Glutamatergic neuron (in vitro differentiated cells): Measurements from ENCODE around the gene FAM184B. TPM values are rescaled to one million over a fixed set of nuclear protein-coding genes. Genes with fewer than 3 reads are reported as not detected.

Experiments used
- DNase-seq: peaks from one replicate; pipeline ENCODE4 v3.0.0; 2022
- H3K27ac Mint-ChIP-seq: one replicate; pipeline ENCODE4 v1.8.0; 2020; ENCODE audit warnings: mild to moderate bottlenecking, mixed read lengths, inconsistent platforms; ENCODE audit not compliant: unreplicated experiment
- H3K27me3 Mint-ChIP-seq: one replicate; pipeline ENCODE4 v1.8.0; 2020; ENCODE audit warnings: mild to moderate bottlenecking, moderate library complexity, mixed read lengths, inconsistent platforms; ENCODE audit not compliant: unreplicated experiment
- H3K36me3 Mint-ChIP-seq: one replicate; pipeline ENCODE4 v1.8.0; 2020; ENCODE audit warnings: mild to moderate bottlenecking, mixed read lengths, inconsistent platforms; ENCODE audit not compliant: unreplicated experiment
- H3K4me1 Mint-ChIP-seq: one replicate; pipeline ENCODE4 v1.8.0; 2020; ENCODE audit warnings: mild to moderate bottlenecking, low read depth, mixed read lengths, inconsistent platforms; ENCODE audit not compliant: unreplicated experiment
- H3K4me3 Mint-ChIP-seq: one replicate; pipeline ENCODE4 v1.8.0; 2020; ENCODE audit warnings: mild to moderate bottlenecking, mixed read lengths, inconsistent platforms; ENCODE audit not compliant: unreplicated experiment
- H3K9me3 Mint-ChIP-seq: one replicate; pipeline ENCODE4 v1.8.0; 2020; ENCODE audit warnings: mild to moderate bottlenecking, moderate library complexity, mixed read lengths, inconsistent platforms; ENCODE audit not compliant: unreplicated experiment
- CTCF ChIP-seq: fragments of 200-600 bp; sonication (generic); IDR thresholded peaks from one replicate; pipeline ENCODE4 v1.5.0; 2021; ENCODE audit not compliant: partially characterized antibody, unreplicated experiment
- total RNA-seq: library from RNA; stranded (reverse); fragmentation: NEBNext Ultra II Directional; extraction: Animal tissue kit (Norgen Biotek cat#: 25700); gene quantifications from one replicate; pipeline ENCODE4 v1.2.1, GENCODE V29; 2021; ENCODE audit not compliant: unreplicated experiment

Gene FAM184B
- total RNA-seq, 1 donor from 2014 or later = not detected

GRCh38 chr4:17766826-17767458, 14.5 kb downstream of the FAM184B start:
- Mint-ChIP-seq H3K27me3 (no peaks in the 10 kb centered on the region), H3K4me1 (no peaks in the 10 kb centered on the region), H3K9me3 (peaks cover 4% of the 10 kb centered on the region), H3K36me3 (no peaks in the 10 kb centered on the region), H3K27ac (no peak overlapping the region), H3K4me3 (no peak overlapping the region)
- TF ChIP-seq CTCF = no peak
- DNase-seq = no peak

GRCh38 chr4:17765514-17766286, 15.7 kb downstream of the FAM184B start:
- TF ChIP-seq CTCF = no peak
- H3K9me3 Mint-ChIP-seq = peaks cover 4% of the 10 kb centered on the region
- no peaks in the 10 kb centered on the region for H3K27me3 Mint-ChIP-seq
- no peak overlapping the region for H3K27ac Mint-ChIP-seq
- H3K4me1 Mint-ChIP-seq = no peaks in the 10 kb centered on the region
- H3K4me3 Mint-ChIP-seq = no peak overlapping the region
- DNase-seq = no peak
- no peaks in the 10 kb centered on the region for H3K36me3 Mint-ChIP-seq

- no peak for DNase-seq
- peaks cover 6% of the 10 kb centered on the region for H3K9me3 Mint-ChIP-seq
- no peaks in the 10 kb centered on the region for H3K36me3 Mint-ChIP-seq
- peak overlapping the region; percentile 14 for H3K27ac Mint-ChIP-seq
- no peak for TF ChIP-seq CTCF
- peaks cover 6% of the 10 kb centered on the region for H3K4me1 Mint-ChIP-seq
- H3K4me3 Mint-ChIP-seq = peak overlapping the region; percentile 7
- H3K27me3 Mint-ChIP-seq = no peaks in the 10 kb centered on the region
These were observed 17.5 kb downstream of the FAM184B start for GRCh38 chr4:17763931-17764330.

GRCh38 chr4:17763416-17763815, 18.0 kb downstream of the FAM184B start:
- DNase-seq = no peak
- H3K4me1 Mint-ChIP-seq = peaks cover 10% of the 10 kb centered on the region
- no peaks in the 10 kb centered on the region for H3K36me3 Mint-ChIP-seq
- peaks cover 6% of the 10 kb centered on the region for H3K9me3 Mint-ChIP-seq
- H3K27me3 Mint-ChIP-seq = peaks cover 2% of the 10 kb centered on the region
- H3K4me3 Mint-ChIP-seq = peak overlapping the region; percentile 7
- H3K27ac Mint-ChIP-seq = no peak overlapping the region
- no peak for TF ChIP-seq CTCF

GRCh38 chr4:17762726-17763125, 18.7 kb downstream of the FAM184B start:
- Mint-ChIP-seq H3K4me3 (no peak overlapping the region), H3K9me3 (peaks cover 6% of the 10 kb centered on the region), H3K4me1 (peaks cover 13% of the 10 kb centered on the region), H3K36me3 (no peaks in the 10 kb centered on the region), H3K27me3 (peaks cover 2% of the 10 kb centered on the region), H3K27ac (no peak overlapping the region)
- TF ChIP-seq CTCF = no peak
- DNase-seq = no peak
